Endodermal cell (in vitro differentiated cells): ENCODE results near the gene NOM1. TPM values are rescaled to one million over a fixed set of nuclear protein-coding genes. Genes with fewer than 3 reads are reported as not detected.
A peak's percentile ranks its signal among the peaks of the same experiment; 100 is the strongest.

Experiments used
- DNase-seq: peaks from one replicate; pipeline ENCODE4 v3.0.0-alpha.2; 2017
- H3K27ac ChIP-seq: 2 replicates; pipeline ENCODE4 v1.5.1; 2013; ENCODE audit warnings: mild to moderate bottlenecking, low read depth, low read length, moderate library complexity
- H3K27me3 ChIP-seq: 2 replicates; pipeline ENCODE4 v1.6.1; 2013; ENCODE audit warnings: mild to moderate bottlenecking, low read length, moderate library complexity; ENCODE audit not compliant: insufficient read depth, control insufficient read depth, poor library complexity, severe bottlenecking
- H3K36me3 ChIP-seq: 2 replicates; pipeline ENCODE4 v1.7.0; 2013; ENCODE audit warnings: mild to moderate bottlenecking, low read length, moderate library complexity; ENCODE audit not compliant: control insufficient read depth, insufficient read depth
- H3K4me1 ChIP-seq: one replicate; pipeline ENCODE4 v1.7.0; 2013; ENCODE audit warnings: low read length; ENCODE audit not compliant: control insufficient read depth, insufficient read depth
- H3K4me3 ChIP-seq: 2 replicates; pipeline ENCODE4 v1.5.1; 2013; ENCODE audit warnings: mild to moderate bottlenecking, low read length, moderate library complexity
- H3K9ac ChIP-seq: 2 replicates; pipeline ENCODE4 v1.6.1; 2013; ENCODE audit warnings: mild to moderate bottlenecking, low read length, moderate library complexity; ENCODE audit not compliant: poor library complexity, severe bottlenecking; ENCODE audit errors: extremely low read depth
- H3K9me3 ChIP-seq: 2 replicates; pipeline ENCODE4 v1.6.1; 2013; ENCODE audit warnings: mild to moderate bottlenecking, low read length, moderate library complexity; ENCODE audit not compliant: control insufficient read depth
- H3K27ac Mint-ChIP-seq: 2 replicates; pipeline ENCODE4 v1.8.0; 2020; ENCODE audit warnings: mixed read lengths
- H3K27me3 Mint-ChIP-seq: 2 replicates; pipeline ENCODE4 v1.8.0; 2021; ENCODE audit warnings: mild to moderate bottlenecking, mixed read lengths; ENCODE audit not compliant: insufficient read depth
- H3K36me3 Mint-ChIP-seq: 2 replicates; pipeline ENCODE4 v1.8.0; 2020; ENCODE audit warnings: low read depth, mixed read lengths
- H3K4me1 Mint-ChIP-seq: 2 replicates; pipeline ENCODE4 v1.8.0; 2020; ENCODE audit warnings: mixed read lengths
- H3K4me3 Mint-ChIP-seq: 2 replicates; pipeline ENCODE4 v1.8.0; 2020; ENCODE audit warnings: mild to moderate bottlenecking, moderate library complexity, mixed read lengths
- H3K9me3 Mint-ChIP-seq: 2 replicates; pipeline ENCODE4 v1.8.0; 2020; ENCODE audit warnings: mild to moderate bottlenecking, mixed read lengths
- CTCF ChIP-seq: fragments of 200-600 bp; sonication (generic); conservative IDR thresholded peaks from 2 replicates; pipeline ENCODE4 v1.5.0; 2021; ENCODE audit warnings: antibody characterized with exemption, mild to moderate bottlenecking
- WGBS, 2 experiments: methylation state at CpG; one replicate each; pipeline versions ENCODE4 v1.1.5 to v1.1.7; 2013; ENCODE audit warnings: missing lambda C conversion rate in 2 of 2, mixed read lengths in 1 of 2; ENCODE audit not compliant: insufficient coverage in 1 of 2, insufficient read length in 1 of 2; 5-methylcytosine and 5-hydroxymethylcytosine counted together
- total RNA-seq, 2 donors: library from RNA; stranded (reverse); fragmentation: NEBNext Ultra II Directional in 1 of 2; extraction: Animal tissue kit (Norgen Biotek cat#: 25700) in 1 of 2; gene quantifications; 2 replicates in 1 of 2; 3 replicates in 1 of 2; pipeline ENCODE4 v1.2.1, GENCODE V29; 2021

The NOM1 gene
- total RNA-seq, 2 donors from 2014 or later, result 22.8 to 27.0 TPM

GRCh38 chr7:157021071-157021870 lies 71.8 kb downstream of the NOM1 start:
- Mint-ChIP-seq H3K27ac (no peak overlapping the region), H3K9me3 (no peaks in the 10 kb centered on the region), H3K36me3 (no peaks in the 10 kb centered on the region), H3K4me3 (peak overlapping the region; percentile 27), H3K4me1 (peaks cover 30% of the 10 kb centered on the region), H3K27me3 (peaks cover 99% of the 10 kb centered on the region)
- TF ChIP-seq CTCF, result no peak
- no peak overlapping the region for H3K9ac ChIP-seq
- 1% methylated on average over 42 to 84 of the region's 84 CpGs for WGBS, 2 experiments
- H3K27ac ChIP-seq, result no peak overlapping the region
- peak overlapping the region; percentile 49 for H3K4me3 ChIP-seq
- H3K36me3 ChIP-seq, result no peaks in the 10 kb centered on the region
- peaks cover 11% of the 10 kb centered on the region for H3K4me1 ChIP-seq
- H3K9me3 ChIP-seq, result no peaks in the 10 kb centered on the region
- H3K27me3 ChIP-seq, result peaks cover 100% of the 10 kb centered on the region
- peak; percentile 67 for DNase-seq

- H3K4me1 ChIP-seq, result peaks cover 11% of the 10 kb centered on the region
- H3K9me3 Mint-ChIP-seq, result no peaks in the 10 kb centered on the region
- H3K27ac Mint-ChIP-seq, result no peak overlapping the region
- 5 to 8% methylated on average over 14 to 30 of the region's 30 CpGs for WGBS, 2 experiments
- peaks cover 99% of the 10 kb centered on the region for H3K27me3 Mint-ChIP-seq
- H3K36me3 Mint-ChIP-seq, result no peaks in the 10 kb centered on the region
- no peak overlapping the region for H3K9ac ChIP-seq
- peaks cover 100% of the 10 kb centered on the region for H3K27me3 ChIP-seq
- H3K4me3 ChIP-seq, result peak overlapping the region; percentile 23
- H3K4me1 Mint-ChIP-seq, result peaks cover 23% of the 10 kb centered on the region
- no peak overlapping the region for H3K27ac ChIP-seq
- no peak for TF ChIP-seq CTCF
- H3K36me3 ChIP-seq, result no peaks in the 10 kb centered on the region
- peak; percentile 67 for DNase-seq
- no peaks in the 10 kb centered on the region for H3K9me3 ChIP-seq
- peak overlapping the region; percentile 24 for H3K4me3 Mint-ChIP-seq
These were observed 72.6 kb downstream of the NOM1 start for GRCh38 chr7:157021871-157022680.

Other genes with a start within 250 kb of the NOM1 start
- gene LMBR1, start 56.5 kb upstream of the NOM1 start, total RNA-seq, result 10 to 100 TPM; 80.9 to 88.3 TPM
- gene MNX1, start 61.0 kb downstream of the NOM1 start, total RNA-seq, result 10 to 100 TPM; 14.5 to 18.7 TPM
- gene UBE3C, start 189.2 kb downstream of the NOM1 start, total RNA-seq, result 10 to 100 TPM; 53.4 to 55.9 TPM